ENCODE data around the gene PTPRD. TPM values are rescaled to one million over a fixed set of nuclear protein-coding genes. Genes with fewer than 3 reads are reported as not detected.

The PTPRD gene
- total RNA-seq, 1 donor from 2014 or later: 532 TPM

DNA sequence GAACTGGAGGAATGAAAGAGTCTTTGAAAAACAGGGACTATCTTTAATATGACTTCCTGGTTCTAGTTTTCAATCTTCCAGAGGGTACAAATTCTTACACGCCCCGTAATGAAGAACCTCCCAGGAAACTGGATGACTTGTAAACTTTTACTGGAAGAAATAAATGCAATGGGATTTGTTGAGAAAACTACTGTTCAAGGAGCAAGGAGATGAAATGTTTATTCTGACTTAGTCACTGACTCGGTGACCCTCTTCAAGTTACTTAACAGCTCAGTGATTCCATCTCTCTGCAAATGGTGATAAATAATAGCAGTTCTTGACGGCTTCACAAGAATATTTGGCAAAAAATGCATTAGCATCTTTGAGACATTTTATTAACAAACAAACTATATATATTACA lies 858.6 kb downstream of the PTPRD start:
- no peak overlapping the region for H3K27ac Mint-ChIP-seq (ENCODE audit: unreplicated experiment)
- H3K4me3 Mint-ChIP-seq (ENCODE audit: unreplicated experiment): no peak overlapping the region
- TF ChIP-seq, protein P1, sequence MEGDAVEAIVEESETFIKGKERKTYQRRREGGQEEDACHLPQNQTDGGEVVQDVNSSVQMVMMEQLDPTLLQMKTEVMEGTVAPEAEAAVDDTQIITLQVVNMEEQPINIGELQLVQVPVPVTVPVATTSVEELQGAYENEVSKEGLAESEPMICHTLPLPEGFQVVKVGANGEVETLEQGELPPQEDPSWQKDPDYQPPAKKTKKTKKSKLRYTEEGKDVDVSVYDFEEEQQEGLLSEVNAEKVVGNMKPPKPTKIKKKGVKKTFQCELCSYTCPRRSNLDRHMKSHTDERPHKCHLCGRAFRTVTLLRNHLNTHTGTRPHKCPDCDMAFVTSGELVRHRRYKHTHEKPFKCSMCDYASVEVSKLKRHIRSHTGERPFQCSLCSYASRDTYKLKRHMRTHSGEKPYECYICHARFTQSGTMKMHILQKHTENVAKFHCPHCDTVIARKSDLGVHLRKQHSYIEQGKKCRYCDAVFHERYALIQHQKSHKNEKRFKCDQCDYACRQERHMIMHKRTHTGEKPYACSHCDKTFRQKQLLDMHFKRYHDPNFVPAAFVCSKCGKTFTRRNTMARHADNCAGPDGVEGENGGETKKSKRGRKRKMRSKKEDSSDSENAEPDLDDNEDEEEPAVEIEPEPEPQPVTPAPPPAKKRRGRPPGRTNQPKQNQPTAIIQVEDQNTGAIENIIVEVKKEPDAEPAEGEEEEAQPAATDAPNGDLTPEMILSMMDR (IDR thresholded peaks at IDR 0.05; ENCODE audit: partially characterized antibody, unreplicated experiment): no peak
- H3K27me3 Mint-ChIP-seq (ENCODE audit: unreplicated experiment): no peaks in the 10 kb centered on the region
- H3K36me3 Mint-ChIP-seq (ENCODE audit: unreplicated experiment): no peaks in the 10 kb centered on the region
- H3K9me3 Mint-ChIP-seq (ENCODE audit: unreplicated experiment): no peaks in the 10 kb centered on the region
- no peak for DNase-seq
- H3K4me1 Mint-ChIP-seq (ENCODE audit: low read depth, unreplicated experiment): no peaks in the 10 kb centered on the region

DNA sequence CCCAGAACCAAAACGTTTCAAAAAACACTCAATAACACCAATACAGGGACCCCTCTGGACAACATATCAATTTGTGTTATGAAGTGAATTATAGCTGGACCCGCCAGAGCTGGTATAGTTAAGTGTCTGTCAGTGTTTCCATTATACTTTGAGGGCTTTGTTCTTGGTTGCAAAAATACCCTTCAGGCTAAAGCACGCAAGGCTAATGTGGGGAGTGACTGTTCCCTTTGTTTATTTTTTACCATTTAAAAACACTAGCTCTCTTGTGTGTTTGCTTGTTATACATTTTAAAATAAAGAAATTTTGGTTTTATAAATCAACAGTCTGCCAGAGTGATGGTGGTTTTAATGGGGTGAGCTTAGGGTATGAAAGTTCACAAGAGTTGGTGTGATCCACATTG lies 859.5 kb downstream of the PTPRD start:
- Mint-ChIP-seq H3K27me3 (ENCODE audit: unreplicated experiment) (no peaks in the 10 kb centered on the region), H3K4me3 (ENCODE audit: unreplicated experiment) (no peak overlapping the region), H3K4me1 (ENCODE audit: low read depth, unreplicated experiment) (no peaks in the 10 kb centered on the region), H3K9me3 (ENCODE audit: unreplicated experiment) (no peaks in the 10 kb centered on the region), H3K27ac (ENCODE audit: unreplicated experiment) (no peak overlapping the region), H3K36me3 (ENCODE audit: unreplicated experiment) (no peaks in the 10 kb centered on the region)
- TF ChIP-seq, protein P1 (IDR thresholded peaks at IDR 0.05; ENCODE audit: partially characterized antibody, unreplicated experiment): no peak
- DNase-seq: no peak

DNA sequence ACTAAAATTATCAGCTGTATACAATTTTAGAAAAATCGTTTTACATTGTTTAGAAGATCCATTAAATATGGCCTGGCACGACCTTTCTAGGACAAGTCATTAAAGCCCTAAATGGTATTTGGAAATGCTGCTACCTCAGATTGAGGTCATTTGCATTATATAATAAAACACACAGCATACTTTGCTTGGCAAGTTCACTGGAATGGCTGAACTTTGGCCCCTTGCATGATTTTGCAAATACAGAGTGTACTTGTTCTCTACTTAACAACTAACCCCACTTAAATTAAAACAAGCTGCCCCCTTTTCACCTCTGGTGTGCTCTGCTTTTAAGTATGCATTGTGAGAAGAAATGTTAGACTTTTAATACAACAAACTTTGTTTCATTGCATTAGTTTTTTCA lies 860.1 kb downstream of the PTPRD start:
- no peaks in the 10 kb centered on the region for H3K4me1 Mint-ChIP-seq (ENCODE audit: low read depth, unreplicated experiment)
- no peak overlapping the region for H3K4me3 Mint-ChIP-seq (ENCODE audit: unreplicated experiment)
- DNase-seq: no peak

DNA sequence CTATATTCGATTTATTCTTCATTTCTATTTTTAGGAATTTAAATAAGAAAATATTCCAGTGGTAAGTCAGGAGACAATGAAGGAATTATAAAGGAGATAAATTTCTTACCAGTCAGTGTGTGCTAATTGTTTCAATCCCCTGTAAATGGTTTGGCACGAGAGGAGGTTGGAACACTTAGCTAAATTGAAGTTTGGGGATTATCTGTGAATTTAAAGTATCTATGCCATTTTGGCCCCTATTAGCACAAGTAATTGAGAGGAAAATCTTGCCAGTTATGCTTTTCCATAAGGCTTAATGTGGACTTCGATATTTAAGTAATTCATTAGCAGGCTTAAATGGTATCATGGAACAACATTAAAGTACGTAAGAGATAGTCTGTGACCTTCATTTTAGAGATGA lies 860.8 kb downstream of the PTPRD start:
- no peak overlapping the region for H3K4me3 Mint-ChIP-seq (ENCODE audit: unreplicated experiment)
- H3K27ac Mint-ChIP-seq (ENCODE audit: unreplicated experiment): no peak overlapping the region
- H3K9me3 Mint-ChIP-seq (ENCODE audit: unreplicated experiment): no peaks in the 10 kb centered on the region
- TF ChIP-seq, protein P1 (IDR thresholded peaks at IDR 0.05; ENCODE audit: partially characterized antibody, unreplicated experiment): no peak
- H3K27me3 Mint-ChIP-seq (ENCODE audit: unreplicated experiment): no peaks in the 10 kb centered on the region
- no peak for DNase-seq
- H3K4me1 Mint-ChIP-seq (ENCODE audit: low read depth, unreplicated experiment): no peaks in the 10 kb centered on the region
- no peaks in the 10 kb centered on the region for H3K36me3 Mint-ChIP-seq (ENCODE audit: unreplicated experiment)

More for the DNA sequence above, 860.1 kb downstream of the PTPRD start:
- Mint-ChIP-seq H3K27me3 (ENCODE audit: unreplicated experiment) (no peaks in the 10 kb centered on the region), H3K9me3 (ENCODE audit: unreplicated experiment) (no peaks in the 10 kb centered on the region), H3K27ac (ENCODE audit: unreplicated experiment) (no peak overlapping the region), H3K36me3 (ENCODE audit: unreplicated experiment) (no peaks in the 10 kb centered on the region)
- TF ChIP-seq, protein P1 (IDR thresholded peaks at IDR 0.05; ENCODE audit: partially characterized antibody, unreplicated experiment): no peak

DNA sequence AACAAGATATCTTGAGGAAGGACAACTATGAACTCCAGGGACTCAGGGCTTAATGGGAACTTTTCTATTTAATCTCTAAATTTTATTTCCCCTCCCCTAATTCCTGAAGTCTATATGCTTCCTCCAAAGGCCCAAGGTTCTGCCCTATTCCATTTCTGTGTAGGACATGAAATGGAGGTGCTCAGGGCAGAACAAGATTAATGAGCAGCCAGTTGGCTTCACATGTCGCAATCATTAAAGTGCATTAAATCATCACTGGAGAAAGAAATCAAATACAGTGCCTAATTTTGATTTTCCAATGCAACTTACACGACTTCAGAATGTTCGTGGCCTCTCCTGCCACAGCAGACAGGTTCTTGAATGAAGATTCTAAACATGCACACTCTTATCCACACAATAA lies 862.1 kb downstream of the PTPRD start:
- no peaks in the 10 kb centered on the region for H3K9me3 Mint-ChIP-seq (ENCODE audit: unreplicated experiment)
- no peak overlapping the region for H3K27ac Mint-ChIP-seq (ENCODE audit: unreplicated experiment)
- H3K36me3 Mint-ChIP-seq (ENCODE audit: unreplicated experiment): no peaks in the 10 kb centered on the region
- no peaks in the 10 kb centered on the region for H3K27me3 Mint-ChIP-seq (ENCODE audit: unreplicated experiment)
- H3K4me3 Mint-ChIP-seq (ENCODE audit: unreplicated experiment): no peak overlapping the region
- no peak for DNase-seq
- no peaks in the 10 kb centered on the region for H3K4me1 Mint-ChIP-seq (ENCODE audit: low read depth, unreplicated experiment)
- TF ChIP-seq, protein P1 (IDR thresholded peaks at IDR 0.05; ENCODE audit: partially characterized antibody, unreplicated experiment): no peak
